C4-2B (cell line): Measurements from ENCODE around the gene LZTR1.

Experiments
- ZFX ChIP-seq: fragments of 450-650 bp; IDR thresholded peaks from 2 replicates; pipeline ENCODE4 v1.6.1; 2017
- TF ChIP-seq, protein P1 (sequence below): fragments of 450-650 bp; conservative IDR thresholded peaks from 2 replicates; pipeline ENCODE4 v1.5.1; 2017; ENCODE audit warnings: mild to moderate bottlenecking

GRCh38 chr22:21000207-21000986, 18.3 kb downstream of the LZTR1 start:
- TF ChIP-seq, protein P1, sequence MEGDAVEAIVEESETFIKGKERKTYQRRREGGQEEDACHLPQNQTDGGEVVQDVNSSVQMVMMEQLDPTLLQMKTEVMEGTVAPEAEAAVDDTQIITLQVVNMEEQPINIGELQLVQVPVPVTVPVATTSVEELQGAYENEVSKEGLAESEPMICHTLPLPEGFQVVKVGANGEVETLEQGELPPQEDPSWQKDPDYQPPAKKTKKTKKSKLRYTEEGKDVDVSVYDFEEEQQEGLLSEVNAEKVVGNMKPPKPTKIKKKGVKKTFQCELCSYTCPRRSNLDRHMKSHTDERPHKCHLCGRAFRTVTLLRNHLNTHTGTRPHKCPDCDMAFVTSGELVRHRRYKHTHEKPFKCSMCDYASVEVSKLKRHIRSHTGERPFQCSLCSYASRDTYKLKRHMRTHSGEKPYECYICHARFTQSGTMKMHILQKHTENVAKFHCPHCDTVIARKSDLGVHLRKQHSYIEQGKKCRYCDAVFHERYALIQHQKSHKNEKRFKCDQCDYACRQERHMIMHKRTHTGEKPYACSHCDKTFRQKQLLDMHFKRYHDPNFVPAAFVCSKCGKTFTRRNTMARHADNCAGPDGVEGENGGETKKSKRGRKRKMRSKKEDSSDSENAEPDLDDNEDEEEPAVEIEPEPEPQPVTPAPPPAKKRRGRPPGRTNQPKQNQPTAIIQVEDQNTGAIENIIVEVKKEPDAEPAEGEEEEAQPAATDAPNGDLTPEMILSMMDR, result no peak
- TF ChIP-seq ZFX, result no peak
